HG02642 (cell line): ENCODE results near the gene PDF.

Source experiments
- ATAC-seq: cut with Tn5 transposase; IDR thresholded peaks from one replicate; pipeline ENCODE4 v1.9.1; 2021; ENCODE audit warnings: mild to moderate bottlenecking; ENCODE audit not compliant: unreplicated experiment, poor library complexity

The PDF gene

DNA sequence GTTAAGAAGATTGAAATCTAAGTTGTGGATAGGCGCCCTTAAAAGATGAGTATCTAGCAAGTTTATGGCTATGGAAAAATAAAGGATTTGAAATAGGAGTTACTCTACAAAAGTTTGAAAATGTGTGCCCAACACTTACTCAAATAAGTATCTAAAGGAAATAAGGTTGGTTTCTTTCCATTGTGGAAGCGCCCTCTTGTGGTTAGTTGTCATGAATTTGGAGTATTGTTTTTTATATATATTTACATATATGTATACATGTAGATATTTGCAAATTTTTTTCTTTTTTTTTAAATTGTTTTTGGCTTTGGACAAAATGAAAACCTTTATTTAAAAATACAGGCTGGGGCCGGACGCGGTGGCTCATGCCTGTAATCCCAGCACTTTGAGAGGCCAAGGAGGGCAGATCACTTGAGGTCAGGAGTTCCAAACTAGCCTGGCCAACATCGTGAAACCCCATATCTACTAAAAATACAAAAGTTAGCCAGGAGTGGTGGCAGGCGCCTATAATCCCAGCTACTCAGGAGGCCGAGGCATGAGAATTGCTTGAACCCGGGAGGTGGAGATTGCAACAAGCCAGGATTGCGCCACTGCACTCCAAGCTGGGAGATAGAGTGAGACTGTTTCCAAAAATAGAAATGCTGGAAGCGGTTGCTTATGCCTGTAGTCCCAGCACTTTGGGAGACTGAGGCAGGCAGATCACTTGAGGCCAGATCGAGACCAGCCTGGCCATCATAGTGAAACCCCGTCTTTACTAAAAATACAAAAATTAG lies 43.3 kb downstream of the PDF start:
- no peak for ATAC-seq

DNA sequence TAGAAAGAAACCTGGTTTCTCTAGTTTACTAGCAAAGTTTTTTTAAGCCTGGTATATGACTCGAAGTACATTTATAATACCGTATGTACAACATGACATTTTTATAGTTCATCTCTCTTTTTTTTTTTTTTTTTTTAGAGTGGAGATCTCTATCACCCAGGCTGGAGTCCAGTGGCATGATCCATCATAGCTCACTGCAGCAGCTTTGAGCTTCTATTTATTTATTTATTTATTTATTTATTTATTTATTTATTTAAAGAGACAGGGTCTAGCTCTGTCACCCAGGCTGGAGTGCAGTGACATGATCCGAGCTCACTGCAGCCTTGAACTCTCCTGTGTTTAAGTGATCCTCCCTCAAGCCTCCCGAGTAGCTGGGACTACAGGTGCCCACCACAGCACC lies 45.1 kb downstream of the PDF start:
- no peak for ATAC-seq

DNA sequence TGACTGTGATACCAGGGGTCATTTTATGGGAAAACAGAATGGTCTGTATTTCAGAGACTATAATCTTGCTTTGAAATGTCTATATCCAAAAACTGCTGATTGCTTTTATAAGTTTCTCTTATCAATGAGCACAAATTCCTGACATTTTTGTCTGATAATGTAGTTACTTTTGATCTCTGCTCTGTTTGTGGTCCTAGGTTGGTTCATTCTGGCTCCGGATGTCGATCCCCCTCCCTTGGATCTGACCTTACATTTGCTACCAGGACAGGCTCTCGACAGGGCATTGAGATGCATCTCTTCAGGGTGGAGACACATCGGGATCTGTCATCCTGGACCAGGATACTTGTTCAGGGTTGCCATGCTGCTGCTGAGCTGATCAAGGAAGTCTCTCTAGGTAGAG lies 46.5 kb downstream of the PDF start:
- ATAC-seq: no peak

DNA sequence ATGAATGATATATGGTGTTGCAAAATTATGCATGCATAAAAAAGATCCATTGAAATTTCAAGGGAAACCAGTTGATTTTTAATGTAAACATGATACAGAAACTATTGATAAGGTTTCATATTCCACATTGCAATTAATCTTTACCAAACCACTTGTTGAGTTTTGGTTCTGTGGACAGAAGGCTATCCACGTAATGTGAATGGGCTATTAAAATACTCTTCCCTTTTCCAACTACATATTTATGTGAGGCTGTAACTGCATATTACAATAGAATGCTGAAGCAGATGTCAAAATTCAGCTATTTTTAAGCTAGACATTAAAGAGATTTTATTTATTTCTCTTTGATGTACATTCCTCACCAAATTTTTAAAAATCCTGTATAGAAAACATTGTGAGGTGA lies 53.0 kb downstream of the PDF start:
- no peak for ATAC-seq
